K562 (cell line): ENCODE data around the gene DDIT3. TPM values are rescaled to one million over a fixed set of nuclear protein-coding genes. Genes with fewer than 3 reads are reported as not detected.
A peak's percentile ranks its signal among the peaks of the same experiment; 100 is the strongest.

Experiments used
- ATF2 ChIP-seq: sonication (generic); formaldehyde crosslinking; IDR thresholded peaks from 2 replicates; pipeline ENCODE4 v1.8.1; 2022; ENCODE audit warnings: missing genetic modification reagents
- C11orf30 ChIP-seq: fragments of 450-650 bp; IDR thresholded peaks from 2 replicates; pipeline ENCODE4 v1.6.1; 2016; ENCODE audit warnings: low read depth, mild to moderate bottlenecking
- E2F8 ChIP-seq: fragments of 450-650 bp; IDR thresholded peaks from 2 replicates; pipeline ENCODE4 v1.7.1; 2018; ENCODE audit warnings: mild to moderate bottlenecking, low read depth; ENCODE audit not compliant: partially characterized antibody
- E4F1 ChIP-seq: fragments of 250-450 bp; sonication (Bioruptor Pico); IDR thresholded peaks from 2 replicates; pipeline ENCODE4 v1.5.0; 2021; ENCODE audit warnings: mild to moderate bottlenecking, borderline replicate concordance
- EGR1 ChIP-seq: fragments of 450-650 bp; conservative IDR thresholded peaks from 2 replicates; pipeline ENCODE4 v1.6.1; 2017; ENCODE audit warnings: mild to moderate bottlenecking
- GTF2E2 ChIP-seq: fragments of 200-800 bp; sonication (Bioruptor generic); IDR thresholded peaks from 2 replicates; pipeline ENCODE4 v1.6.1; 2016; ENCODE audit warnings: missing genetic modification characterization, missing compliant biosample characterization
- KLF13 ChIP-seq: fragments of 450-650 bp; IDR thresholded peaks from 2 replicates; pipeline ENCODE4 v1.6.1; 2016; ENCODE audit warnings: missing genetic modification characterization, low read depth, mild to moderate bottlenecking, missing compliant biosample characterization, moderate library complexity, borderline replicate concordance
- NFYB ChIP-seq: IDR thresholded peaks from 2 replicates; pipeline ENCODE4 v1.6.1; 2011; ENCODE audit warnings: mild to moderate bottlenecking, moderate library complexity; ENCODE audit not compliant: insufficient read length; ENCODE audit errors: extremely low read depth
- PHF21A ChIP-seq: fragments of 450-650 bp; IDR thresholded peaks from 2 replicates; pipeline ENCODE4 v1.6.1; 2017; ENCODE audit warnings: low read depth, borderline replicate concordance
- PHTF2 ChIP-seq: fragments of 250-450 bp; sonication (Bioruptor Pico); IDR thresholded peaks from 2 replicates; pipeline ENCODE4 v1.5.0; 2021; ENCODE audit warnings: mild to moderate bottlenecking
- POLR3A ChIP-seq: IDR thresholded peaks from 2 replicates; pipeline ENCODE4 v1.6.1; 2011; ENCODE audit warnings: borderline replicate concordance, mild to moderate bottlenecking, moderate library complexity; ENCODE audit not compliant: insufficient read length, insufficient read depth; ENCODE audit errors: extremely low read depth
- PTBP1 ChIP-seq: fragments of 200-400 bp; formaldehyde crosslinking; IDR thresholded peaks from 2 replicates; pipeline ENCODE4 v1.6.1; 2017; ENCODE audit warnings: low read depth, low read length
- SIN3A ChIP-seq, 2 experiments: fragments of 150-350 bp in 1 of 2; IDR thresholded peaks; 2 replicates each; pipeline ENCODE4 v1.6.1; 2011 to 2016; ENCODE audit warnings: borderline replicate concordance in 2 of 2, low read depth in 2 of 2, low read length in 2 of 2, mild to moderate bottlenecking in 2 of 2, moderate library complexity in 2 of 2; ENCODE audit not compliant: control insufficient read depth in 1 of 2
- USF2 ChIP-seq: sonication (generic); formaldehyde crosslinking; IDR thresholded peaks from 2 replicates; pipeline ENCODE4 v1.5.0; 2020; ENCODE audit warnings: missing genetic modification reagents
- XRCC5 ChIP-seq: fragments of 200-400 bp; formaldehyde crosslinking; IDR thresholded peaks from 2 replicates; pipeline ENCODE4 v1.6.1; 2017; ENCODE audit warnings: low read depth, mild to moderate bottlenecking, low read length
- ZBTB34 ChIP-seq: fragments of 250-450 bp; sonication (Bioruptor Pico); IDR thresholded peaks from 2 replicates; pipeline ENCODE4 v1.8.0; 2021; ENCODE audit warnings: mild to moderate bottlenecking, moderate library complexity
- ZNF24 ChIP-seq: fragments of 450-650 bp; IDR thresholded peaks from 2 replicates; pipeline ENCODE4 v1.6.1; 2016
- ZNF444 ChIP-seq: fragments of 250-450 bp; sonication (Bioruptor Pico); IDR thresholded peaks from 2 replicates; pipeline ENCODE4 v1.4.0; 2020; ENCODE audit warnings: mild to moderate bottlenecking, moderate library complexity
- ZNF699 ChIP-seq: fragments of 250-450 bp; sonication (Bioruptor Pico); IDR thresholded peaks from 2 replicates; pipeline ENCODE4 v1.8.0; 2021; ENCODE audit warnings: mild to moderate bottlenecking, moderate library complexity; ENCODE audit not compliant: insufficient replicate concordance
- polyA plus RNA-seq, 8 experiments: library from polyadenylated mRNA; depleted of rRNA in 4 of 8; stranded (reverse) in 5 of 8; unstranded in 3 of 8; fragments of >200 nt; fragmentation: Nextera tagmentation in 2 of 8; fragmentation: Illumina TruSeq in 1 of 8; extraction: Ambion mirVana in 2 of 8; extraction: Trizol in 1 of 8; gene quantifications; 2 replicates each; pipeline versions ENCODE4 v1.2.1 to v1.2.3, GENCODE V29; 2011 to 2014; ENCODE audit warnings: inconsistent platforms in 1 of 8, missing spikeins in 1 of 8
- total RNA-seq, 7 experiments: library from RNA; depleted of rRNA in 6 of 7; stranded (reverse); fragments of >200 nt in 6 of 7; fragmentation: Illumina TruSeq in 2 of 7; extraction: Trizol in 2 of 7; gene quantifications; 2 replicates each; pipeline versions ENCODE4 v1.2.1 to v1.2.3, GENCODE V29; 2011 to 2021; ENCODE audit warnings: low replicate concordance in 1 of 7

DDIT3 gene
- total and polyA plus RNA-seq, 9 of the 15 experiments (the other 6 are each of a cell fraction or from before 2014, with no cell fraction given) = 59.1 to 272 (median 89.9) TPM

GRCh38 chr12:57515408-57515933 lies 4.8 kb downstream of the DDIT3 start (continued):
- TF ChIP-seq E2F8 = peak; percentile 11
- no peak for TF ChIP-seq POLR3A
- no peak for TF ChIP-seq USF2 (CRISPR knock-in tag)
- no peak for TF ChIP-seq SIN3A (IDR thresholded peaks at IDR 0.05; ENCODE audit: borderline replicate concordance in 2 of 2, control insufficient read depth in 1 of 2, low read depth in 2 of 2, low read length in 2 of 2)
- no peak for TF ChIP-seq EGR1
- no peak for TF ChIP-seq ATF2 (CRISPR knock-in tag)
- no peak for TF ChIP-seq NFYB
- TF ChIP-seq PHF21A = no peak
- no peak for TF ChIP-seq KLF13 (tag)
- peak; percentile 52; the same call in 1 of the 2 replicates for TF ChIP-seq E4F1 (CRISPR knock-in tag)
- peak; percentile 34; the same call in 1 of the 2 replicates for TF ChIP-seq C11orf30
- TF ChIP-seq ZBTB34 = no peak
- no peak for TF ChIP-seq GTF2E2 (tag)
- no peak for TF ChIP-seq ZNF24
- no peak for TF ChIP-seq ZNF444 (CRISPR knock-in tag)
- no peak; the same call in 1 of the 2 replicates for TF ChIP-seq PHTF2
- TF ChIP-seq XRCC5 = no peak
- TF ChIP-seq PTBP1 = no peak
- no peak for TF ChIP-seq ZNF699 (CRISPR knock-in tag)
